Heart left ventricle (tissue), 13 donors: ENCODE results near the gene EBP.

Source experiments
- CTCF ChIP-seq, 12 donors: fragments of 200-600 bp; sonication (generic) in 4 of 12; IDR thresholded peaks; one replicate each; pipeline versions ENCODE4 v1.5.0 to v1.8.0; 2018 to 2022; ENCODE audit warnings: antibody characterized with exemption in 12 of 12, mild to moderate bottlenecking in 5 of 12
- POLR2A ChIP-seq, 2 donors: fragments of 450-650 bp; IDR thresholded peaks; one replicate each; pipeline ENCODE4 v1.6.1; 2017; ENCODE audit warnings: antibody characterized with exemption in 2 of 2, mild to moderate bottlenecking in 2 of 2, moderate library complexity in 2 of 2
- donor health status: ischemic (EF 13 %, LVEDD 7.1; RV severe dilation, severe dysfunction).
- donor health status: DM: no; HTN: yes; CAD: no.
- donor health status: DM: no; HTN: no; CAD: no.
- donor health status: ischemic (EF 25% LVEDD 6.9; RV normal size, moderate dysfunction).
- donor health status: ischemic (EF 25% LVEDD 5.7; RV mildly dilated, moderate dysfunction).
- donor health status: ischemic (EF 35%, LVEDD 5.7; RV mildly dilated, moderate dysfunction).
- donor health status: nonischemic (EF 11% LVEDD 7.7; RV severe dilation, severe dysfunction).
- donor health status: DM: yes; HTN: yes; CAD: no.
- donor health status: PGD.
- donor health status: ischemic (EF 29% LVEDD 5.4; RV normal size, mild dysfunction).
- donor health status: nonischemic (EF 23%, LVEDD 6.1; RV moderate dilation, normal function).

- TF ChIP-seq CTCF (IDR thresholded peaks at IDR 0.05), result no peak
- no peak for TF ChIP-seq POLR2A (IDR thresholded peaks at IDR 0.05)
These were observed 48.4 kb downstream of the EBP start for GRCh38 chrX:48569958-48570357.
